Activated T-cell treated with anti-CD3 and anti-CD28 coated beads, Interleukin-2, amount 50 U/mL, for 1 hour (primary cell): ENCODE data around the gene LSM10.

Experiments used
- DNase-seq: peaks from one replicate; pipeline ENCODE4 v3.0.0-alpha.2; 2020

Gene LSM10

DNA sequence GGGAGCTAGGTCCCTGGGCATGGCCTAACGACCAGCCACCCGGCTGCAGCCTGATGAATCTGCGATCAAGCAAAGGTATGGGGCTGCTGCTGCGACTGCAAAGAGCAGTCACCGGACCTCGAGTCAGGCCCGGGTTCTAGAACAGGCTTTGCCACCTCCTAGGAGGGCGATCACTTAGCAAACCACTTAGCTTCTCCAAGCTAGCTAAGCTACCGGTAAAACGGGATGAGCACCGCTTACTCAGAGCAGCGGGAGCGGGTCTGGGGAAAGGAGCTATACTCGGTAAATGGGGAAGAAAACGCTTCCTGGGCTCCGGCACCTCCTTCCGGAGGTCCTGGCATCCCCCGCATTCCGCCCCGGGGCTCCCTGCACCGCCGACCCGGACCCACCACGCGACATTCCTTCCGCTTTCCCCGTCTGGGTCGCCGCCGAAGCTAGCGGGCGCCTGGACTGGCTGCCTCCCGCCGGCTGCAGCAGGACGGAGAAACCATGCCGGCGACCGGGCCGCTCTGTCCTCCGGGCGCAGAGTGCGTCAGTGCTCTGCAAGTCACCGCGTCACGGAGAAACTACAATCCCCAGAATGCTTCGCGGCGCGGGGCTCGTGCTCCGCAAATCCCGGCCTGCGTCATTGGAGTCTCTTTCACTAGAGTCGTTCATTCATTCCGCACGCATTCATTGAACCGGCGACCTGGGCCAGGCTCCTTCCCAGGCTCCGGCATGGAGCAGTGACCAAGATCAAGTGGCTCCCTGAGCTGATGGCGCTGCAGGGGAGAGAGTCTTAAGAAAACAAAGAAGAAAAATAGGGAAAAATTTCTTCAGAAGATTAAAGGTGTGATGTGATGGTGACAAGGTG is at the start of gene LSM10:
TSS of gene LSM10 (minus strand) at position 531 of the 853 bp plus-strand sequence. CDS start 3,779 bp downstream, outside the sequence.
- DNase-seq, result peak; percentile 91

DNA sequence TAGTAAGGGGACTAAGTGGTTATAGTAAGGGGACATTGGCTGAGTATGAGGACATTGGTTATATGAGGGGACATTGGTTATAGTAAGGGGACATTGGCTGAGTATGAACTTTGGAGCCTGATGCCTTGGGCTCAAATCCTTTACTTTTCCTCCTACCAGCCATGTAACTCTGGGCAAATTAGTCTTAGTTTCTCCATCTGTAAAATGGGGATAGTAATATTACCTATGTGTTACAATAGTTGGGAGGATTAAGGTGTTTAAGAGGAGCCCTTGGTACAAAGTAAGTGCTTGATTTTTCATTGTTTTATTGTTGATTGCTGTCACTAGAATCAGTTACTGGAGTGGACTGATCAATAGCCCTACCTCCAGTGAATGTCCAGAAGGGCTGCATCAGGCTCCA is 49.7 kb upstream of the LSM10 start:
- no peak for DNase-seq

DNA sequence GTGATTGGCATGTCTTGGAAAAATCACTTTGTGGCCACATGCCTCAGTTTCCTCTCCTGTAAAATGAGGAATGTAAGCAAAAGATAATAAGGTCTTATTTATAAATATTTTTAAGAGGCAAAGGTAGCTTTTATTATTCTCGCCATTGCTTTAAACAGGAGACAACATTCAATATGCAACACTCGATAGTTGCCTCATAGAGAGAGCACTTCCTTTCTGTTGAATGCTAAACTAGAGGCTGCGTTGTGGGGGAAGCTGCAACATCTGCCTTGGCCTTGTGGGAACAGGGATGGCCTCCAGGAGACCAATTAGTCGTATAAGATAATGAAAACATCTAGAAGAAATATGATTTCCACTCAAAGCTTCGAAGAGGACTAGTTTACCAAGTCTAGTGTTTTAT is 49.0 kb upstream of the LSM10 start:
- no peak for DNase-seq

DNA sequence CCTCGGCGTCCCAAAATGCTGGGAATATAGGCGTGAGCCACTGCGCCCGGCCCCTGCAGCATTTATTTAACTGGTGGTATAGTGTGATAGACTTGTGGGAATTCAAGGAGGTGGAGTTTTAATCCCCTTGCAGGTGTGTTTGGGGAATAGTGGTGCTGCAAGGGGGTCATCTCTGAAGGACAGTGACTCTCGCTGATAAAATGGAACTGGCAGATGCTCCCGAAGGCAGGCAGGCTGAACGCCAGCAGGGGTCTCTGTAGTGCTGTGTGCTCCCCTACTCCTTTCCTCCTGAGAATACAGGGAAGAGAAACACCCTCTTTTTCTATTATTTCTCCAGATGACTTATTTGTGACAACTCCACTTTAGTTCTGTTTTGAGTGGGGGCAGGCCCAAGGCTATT is 48.6 kb upstream of the LSM10 start:
- no peak for DNase-seq

DNA sequence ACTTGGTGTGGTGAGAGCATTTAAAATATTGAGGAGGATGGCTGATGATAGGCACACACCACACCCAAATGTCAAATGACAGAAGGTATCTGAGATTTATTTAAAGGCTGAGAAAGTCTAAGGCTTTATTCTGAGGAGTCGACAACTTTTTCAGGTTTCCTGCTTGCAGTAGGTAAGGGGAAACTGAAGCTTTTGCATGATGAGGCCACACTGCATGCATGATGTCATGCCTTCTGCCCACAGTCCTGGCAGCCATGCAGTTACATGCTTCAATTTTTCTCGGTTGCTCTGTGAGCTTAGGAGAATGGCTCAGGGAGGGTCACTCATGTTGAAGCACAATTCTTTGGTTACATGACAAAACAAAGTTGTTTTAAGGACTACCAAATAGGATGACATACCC is 45.6 kb upstream of the LSM10 start:
- DNase-seq, result no peak

DNA sequence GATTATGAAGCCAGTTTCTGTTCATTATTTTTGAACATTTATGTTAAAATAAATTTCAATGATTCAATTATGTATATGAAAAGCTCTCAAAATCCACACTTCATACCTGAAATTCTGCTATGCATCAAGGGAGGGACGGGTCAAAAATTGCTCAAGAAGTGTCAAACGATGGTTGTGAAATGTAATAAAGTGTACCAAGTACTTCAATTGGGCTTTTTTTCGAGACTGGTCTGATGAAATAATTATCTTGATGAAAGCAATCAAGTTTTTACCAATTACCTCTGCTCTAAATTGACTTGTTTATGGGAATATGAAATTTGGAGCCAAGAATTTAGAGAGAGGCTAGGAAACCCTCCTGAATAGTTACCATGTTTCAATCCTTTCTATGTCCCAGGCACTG is 44.6 kb upstream of the LSM10 start:
- no peak for DNase-seq

DNA sequence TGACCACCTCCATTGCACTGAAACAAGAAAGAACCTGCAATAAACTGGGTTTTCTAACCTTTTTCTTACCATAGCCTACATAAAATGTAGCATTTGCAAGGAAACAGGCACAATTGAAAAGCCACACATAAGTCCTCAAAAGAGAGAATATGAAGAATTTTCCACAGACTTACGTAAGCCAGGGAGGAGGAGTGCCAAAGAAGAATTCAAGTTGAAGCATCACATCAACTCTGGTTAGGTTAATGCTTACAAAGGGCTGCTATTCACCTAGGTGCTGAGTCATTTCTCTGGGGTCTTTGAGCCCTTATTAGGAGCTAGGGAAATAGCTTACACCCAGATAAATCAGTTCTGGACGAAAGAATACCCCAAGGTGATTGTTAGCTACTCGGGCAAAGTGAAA is 42.9 kb upstream of the LSM10 start:
- DNase-seq, result no peak

DNA sequence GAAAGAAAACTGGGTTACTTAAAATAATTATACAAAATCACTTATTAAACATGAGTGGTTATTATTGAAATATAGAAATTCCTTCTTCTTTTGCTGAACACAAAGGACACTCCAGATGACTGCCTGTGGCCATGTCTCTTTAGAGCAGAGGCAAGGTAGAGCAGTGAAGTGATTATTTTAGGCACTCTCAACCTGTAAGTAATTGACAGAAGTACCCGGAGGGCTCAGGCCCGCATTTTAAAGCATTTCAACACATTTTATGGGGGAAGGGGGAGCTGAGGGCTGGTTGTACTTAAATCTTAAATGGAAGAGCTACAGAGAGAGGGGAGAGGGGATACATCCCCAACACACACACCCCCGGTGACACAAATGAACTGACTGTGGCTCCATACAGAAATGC is 42.3 kb upstream of the LSM10 start:
- DNase-seq, result no peak

DNA sequence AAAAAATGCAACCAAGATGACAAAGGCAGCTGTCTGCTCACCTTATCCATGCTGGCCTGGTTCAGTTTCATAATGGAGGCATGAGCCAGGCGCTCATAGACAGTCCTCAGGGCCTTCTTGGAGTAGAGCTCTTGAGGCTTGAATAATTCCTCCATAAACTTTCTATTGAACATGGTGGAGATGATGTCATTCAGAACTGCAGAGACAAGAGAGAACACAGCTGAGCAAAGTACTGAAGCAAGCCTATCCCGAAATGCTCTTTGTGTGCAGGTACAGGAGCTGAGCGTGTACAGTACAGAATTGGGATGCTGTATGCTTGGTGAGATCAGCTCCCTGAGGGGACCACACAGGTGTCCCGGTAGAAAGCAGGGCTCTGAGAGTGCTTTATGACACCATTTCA is 41.0 kb upstream of the LSM10 start:
- DNase-seq, result no peak

DNA sequence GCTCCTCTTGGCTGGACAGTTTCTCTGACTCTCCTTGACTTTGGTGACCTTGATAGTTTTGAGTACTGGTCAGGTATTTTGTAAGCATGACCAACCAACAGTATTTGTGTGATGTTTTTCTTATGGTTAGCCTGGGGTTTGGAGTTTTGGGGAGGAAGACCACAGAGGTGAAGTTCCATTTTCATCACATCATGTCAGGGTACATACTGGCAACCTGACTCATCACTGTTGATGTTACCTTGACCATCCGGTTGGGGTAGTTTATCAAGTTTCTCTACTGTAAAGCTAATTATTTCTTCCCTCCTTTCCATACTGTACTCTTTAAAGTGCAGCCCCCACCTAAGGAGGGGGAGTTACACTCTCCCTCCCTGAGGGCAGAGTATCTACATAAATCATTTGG is 39.1 kb upstream of the LSM10 start:
- DNase-seq, result no peak

DNA sequence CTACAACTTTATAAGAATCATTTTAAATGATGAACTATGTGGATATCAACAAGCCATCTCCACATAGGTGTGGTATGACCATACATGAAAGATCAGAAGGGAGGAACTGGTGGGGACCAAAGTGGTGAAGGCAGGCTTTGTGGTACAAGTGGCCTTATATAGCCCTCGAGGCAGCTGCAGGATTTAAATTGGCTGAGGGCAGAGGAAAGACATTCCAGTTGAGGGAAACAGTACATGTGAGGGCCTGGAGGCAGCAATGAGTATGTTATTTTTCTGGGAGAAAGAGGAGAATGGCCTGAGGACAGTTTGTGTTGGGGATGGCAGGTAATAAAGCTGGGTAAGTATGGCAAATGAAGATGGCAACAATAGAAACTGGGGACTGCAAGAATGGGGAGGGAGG is 35.4 kb upstream of the LSM10 start:
- no peak for DNase-seq

DNA sequence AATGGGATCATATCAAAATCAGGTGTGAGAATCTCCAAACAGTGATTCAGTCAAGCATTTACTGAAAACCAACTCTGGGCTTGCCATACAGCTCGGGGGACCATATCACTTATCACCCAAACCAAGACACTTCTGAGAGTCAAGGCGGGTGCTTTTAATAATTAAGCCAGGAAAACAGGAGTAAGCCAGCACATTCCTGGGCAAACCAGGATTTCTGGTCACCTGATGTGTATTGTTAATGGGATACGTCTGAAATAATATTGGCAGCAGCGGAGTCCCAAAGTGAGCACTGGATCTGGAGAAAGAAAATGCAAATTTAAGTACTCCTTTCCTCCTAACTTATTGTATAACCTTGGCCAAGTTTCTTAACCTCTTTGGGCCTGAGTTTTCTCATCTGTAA is 34.9 kb upstream of the LSM10 start:
- DNase-seq, result no peak

DNA sequence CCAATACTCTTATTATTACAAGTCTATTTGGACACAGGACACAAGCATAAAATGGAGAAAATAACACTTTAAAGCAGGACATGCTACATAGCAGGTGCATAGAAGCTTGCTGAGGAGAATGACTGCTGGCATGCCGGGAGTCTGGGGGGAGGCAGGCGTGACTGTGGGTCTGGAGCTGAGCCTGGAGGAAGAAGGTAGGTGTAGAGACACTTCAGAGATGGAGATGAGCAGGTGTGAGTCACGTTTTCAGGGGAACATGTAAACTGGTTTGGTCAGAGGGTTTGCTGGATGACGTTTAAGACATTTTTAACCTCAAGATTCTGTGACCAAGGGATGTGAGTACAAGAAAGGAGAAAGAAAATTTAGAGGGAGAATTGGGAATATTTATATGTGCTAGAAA is 28.1 kb upstream of the LSM10 start:
- DNase-seq, result no peak

DNA sequence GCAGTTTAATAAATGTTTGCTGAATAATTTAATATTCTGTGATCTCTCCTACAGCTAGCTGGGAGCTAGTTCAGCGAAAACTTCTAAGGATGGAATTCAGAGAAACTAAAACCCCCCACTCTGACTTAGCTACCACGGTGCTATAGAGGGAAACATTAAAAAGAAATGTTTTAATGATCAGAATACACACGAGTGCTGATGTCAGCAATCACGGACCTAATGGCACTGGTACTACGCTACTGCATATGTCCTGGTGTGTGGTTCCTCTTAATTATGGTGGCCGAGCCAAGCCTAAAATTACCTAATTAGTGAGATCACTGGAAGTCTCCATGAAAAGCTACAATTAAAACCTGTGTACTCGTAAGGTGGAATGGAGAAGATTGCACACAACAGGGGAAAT is 23.9 kb upstream of the LSM10 start:
- DNase-seq, result no peak

DNA sequence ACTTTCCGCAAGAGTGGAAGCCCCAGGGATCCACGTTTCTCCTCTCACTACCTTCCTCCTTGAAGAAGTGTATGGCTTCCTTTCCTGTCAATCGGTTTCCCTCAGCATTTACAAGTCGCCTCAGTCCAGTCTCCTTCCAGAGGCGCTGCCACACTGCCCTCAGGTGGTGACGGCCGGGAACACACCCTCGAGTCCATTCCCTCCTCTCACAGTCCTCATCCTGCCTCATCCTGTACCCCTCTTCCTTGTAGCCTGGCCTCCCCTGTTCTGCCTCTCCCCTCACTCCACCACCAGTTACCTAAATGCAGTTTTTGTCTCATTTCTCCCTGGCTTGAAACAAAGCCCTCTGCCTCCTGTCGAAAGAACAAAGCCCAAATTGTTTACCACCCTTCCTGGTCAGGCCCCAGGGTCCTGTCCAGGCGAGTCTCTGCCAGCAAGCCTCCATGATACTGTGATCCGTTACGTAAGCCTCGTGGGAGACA is 23.2 kb upstream of the LSM10 start:
- peak; percentile 94 for DNase-seq

DNA sequence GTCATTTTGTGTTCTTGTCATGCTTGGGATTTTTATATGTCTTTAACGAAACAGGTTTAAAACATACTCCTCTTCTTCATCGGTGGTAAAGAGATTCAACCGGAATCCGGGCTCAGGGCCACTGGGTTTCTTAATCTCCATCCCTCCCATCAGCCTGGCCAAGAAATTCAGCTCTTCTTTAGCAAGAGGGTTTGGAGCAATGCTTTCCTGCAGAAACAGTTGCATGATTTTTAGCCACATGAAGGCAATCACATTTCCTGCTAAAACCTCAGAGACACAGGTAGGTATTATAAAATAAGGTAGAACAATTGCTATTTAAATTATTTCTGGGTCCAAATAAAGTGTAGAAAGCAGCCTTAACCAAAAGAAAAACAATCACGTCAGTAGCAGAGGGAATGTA is 22.7 kb upstream of the LSM10 start:
- no peak for DNase-seq

DNA sequence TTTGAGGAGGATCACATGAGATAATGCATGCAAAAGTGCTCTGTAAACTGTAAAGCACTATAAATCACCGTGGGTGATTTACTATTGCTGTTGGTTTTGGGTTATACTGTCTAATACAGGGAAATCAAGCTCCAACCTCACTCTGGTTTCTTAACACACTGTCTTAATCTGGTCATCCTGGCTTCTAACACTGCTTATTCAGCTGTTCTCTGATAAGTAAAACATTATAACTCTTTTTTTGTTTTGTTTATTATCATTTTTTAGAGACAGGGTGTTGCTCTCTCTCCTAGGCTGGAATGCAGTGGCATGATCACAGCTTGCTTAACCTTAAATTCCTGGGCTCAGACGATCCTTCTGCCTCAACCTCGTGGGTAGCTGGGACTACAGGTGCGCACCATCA is 21.9 kb upstream of the LSM10 start:
- DNase-seq, result no peak

DNA sequence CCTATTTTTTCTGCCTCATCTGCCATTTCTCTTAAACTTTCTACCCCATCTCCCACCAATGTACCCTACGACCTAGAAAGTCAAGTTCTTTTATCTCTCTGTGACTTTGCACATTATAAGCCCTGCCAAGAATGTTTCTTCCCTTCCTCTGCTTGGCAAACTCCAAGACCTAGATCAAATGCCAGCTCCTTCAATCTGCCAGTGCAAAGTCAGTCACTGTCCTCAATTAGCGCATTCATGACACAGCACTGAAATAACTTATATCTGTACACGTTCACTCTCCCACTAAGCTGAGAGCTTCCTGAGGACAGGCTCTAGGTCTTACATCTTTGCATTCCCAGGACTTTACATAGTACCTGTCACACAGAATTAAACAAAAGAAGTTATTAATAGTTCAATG is 21.4 kb upstream of the LSM10 start:
- no peak for DNase-seq

DNA sequence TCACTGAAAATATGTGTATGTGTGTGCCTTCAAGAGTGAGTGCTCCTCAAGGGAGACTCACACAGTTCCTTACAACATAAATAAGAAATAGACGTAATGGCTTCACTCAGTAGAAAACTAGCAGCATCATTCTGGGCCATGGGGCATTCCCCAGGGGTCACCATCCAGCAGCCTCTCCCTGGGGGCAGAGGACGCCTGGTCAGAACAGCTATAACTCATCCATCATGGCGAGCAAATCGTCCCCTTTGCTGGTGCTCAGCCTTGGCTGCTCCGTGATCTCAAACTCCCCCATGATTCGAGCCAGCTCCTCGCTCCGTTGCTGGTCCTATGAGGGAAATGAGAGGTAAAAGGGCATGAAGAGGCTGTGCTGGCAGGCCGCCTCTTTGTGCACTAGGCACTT is 20.2 kb upstream of the LSM10 start:
- DNase-seq, result no peak

DNA sequence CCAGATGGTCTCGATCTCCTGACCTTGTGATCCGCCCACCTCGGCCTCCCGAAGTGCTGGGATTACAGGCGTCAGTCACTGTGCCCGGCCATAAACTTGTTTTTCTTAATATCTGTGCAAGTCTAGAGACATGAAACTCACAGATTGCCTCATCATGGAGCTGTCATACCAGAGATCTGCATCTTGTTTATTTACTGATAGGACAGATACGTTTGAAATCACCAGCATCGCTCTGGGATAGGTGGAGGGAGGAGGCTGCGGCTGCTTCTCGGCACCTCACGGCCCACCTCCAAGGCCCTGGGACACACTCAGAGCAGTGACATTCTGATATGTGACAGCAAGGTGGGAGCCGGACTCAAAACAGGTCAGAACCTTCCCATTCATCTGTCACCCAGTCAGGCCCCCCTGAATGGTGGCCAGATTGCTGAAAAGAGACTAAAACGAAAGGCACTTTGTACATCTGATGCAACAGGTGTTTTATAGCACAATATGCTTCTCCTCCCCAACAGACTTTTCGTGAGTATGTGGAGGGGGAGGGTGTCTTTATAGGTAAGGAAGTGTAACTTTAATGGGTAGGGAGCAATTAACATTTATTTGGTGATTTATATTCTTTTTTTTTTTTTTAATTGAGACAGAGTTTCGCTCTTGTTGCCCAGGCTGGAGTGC is 18.1 kb upstream of the LSM10 start:
- no peak for DNase-seq

DNA sequence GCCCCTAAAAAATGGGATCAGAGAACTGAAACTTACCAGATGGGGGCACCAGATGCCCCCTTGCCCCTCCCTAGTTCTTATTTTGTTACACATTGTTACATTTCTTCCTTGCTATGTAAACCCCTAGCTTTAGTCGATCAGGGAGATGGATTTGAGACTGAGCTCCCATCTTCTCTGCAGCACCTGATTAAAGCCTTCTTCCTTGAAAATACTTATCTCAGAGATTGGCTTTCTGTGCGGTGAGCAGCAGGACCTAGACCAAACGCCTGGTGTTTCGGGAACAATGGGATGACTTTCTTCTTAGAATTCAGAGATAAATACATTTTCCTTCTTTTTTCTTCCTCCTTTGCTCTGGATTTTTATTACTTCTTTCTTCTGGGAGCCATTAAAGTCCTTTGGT is 16.7 kb upstream of the LSM10 start:
- DNase-seq, result no peak

DNA sequence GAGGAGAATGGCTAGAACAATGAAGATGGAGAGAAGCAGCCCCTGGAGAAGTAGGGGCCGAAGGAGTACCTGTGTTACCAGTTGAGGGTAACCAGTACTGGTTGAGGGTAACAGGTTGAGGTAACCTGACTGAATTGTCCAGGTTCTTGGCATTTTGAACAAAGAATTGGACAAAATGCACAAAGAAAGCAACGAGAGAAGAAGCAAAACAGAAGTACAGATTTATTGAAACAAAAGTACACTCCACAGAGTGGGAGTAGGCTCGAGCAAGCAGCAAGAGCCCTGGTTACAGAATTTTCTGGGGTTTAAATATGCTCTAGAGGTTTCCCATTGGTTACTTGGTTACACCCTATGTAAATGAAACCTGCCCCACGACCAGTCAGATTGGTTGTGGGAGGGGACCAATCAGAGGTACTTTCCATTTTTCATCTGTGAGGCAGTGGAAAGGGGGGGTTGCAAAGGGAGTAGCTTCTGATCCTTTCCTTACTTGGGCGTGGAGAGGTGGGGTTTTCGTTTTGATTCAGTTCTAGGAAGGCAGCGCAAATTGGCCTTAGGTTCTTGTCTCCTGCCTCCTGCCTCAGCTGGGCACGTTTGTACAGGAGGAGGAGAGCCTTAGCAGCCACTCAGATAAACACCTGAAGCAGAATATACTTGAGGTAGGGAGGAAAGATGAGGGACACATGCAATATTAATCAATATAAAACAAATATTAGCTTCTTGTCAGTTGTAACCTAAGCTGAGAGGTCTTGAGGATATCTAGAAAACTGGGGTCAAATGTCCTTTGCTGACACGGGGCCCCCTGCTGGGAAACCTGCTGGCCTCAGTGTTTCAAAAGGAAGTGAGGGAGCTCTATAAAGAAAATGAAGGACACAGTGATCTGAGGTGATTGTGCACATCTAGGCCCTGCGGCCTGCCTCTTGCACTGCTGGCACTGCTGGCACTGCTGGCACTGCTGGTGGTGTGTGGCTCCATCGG is 14.3 kb upstream of the LSM10 start:
- DNase-seq, result no peak

DNA sequence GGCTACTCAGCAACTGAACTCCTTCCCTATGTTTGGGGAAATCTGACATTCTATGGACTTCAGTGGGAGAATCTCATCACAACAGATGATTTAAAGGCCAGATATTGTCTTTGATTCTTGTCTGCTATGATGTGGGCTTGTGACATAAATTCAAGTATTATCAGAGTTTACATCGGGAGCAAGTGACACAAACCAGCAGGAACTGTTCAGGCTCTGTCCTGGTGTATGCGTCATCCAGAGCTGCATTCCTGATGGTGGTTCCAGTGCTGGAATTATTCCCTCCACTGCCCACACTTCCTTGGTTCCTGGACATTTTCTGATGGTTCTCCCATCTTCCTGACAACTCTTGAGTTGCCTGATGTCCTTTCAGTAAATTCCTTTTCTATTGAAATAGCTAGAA is 10.8 kb upstream of the LSM10 start:
- no peak for DNase-seq
